Adipocyte (in vitro differentiated cells): ENCODE data around the gene MINDY4.

ENCODE experiments used
- DNase-seq: peaks from one replicate; pipeline ENCODE4 v3.0.0-alpha.2; 2015; ENCODE audit warnings: low read depth
- H3K27me3 ChIP-seq: replicated peaks from 2 replicates; pipeline ENCODE4 v1.7.0; 2013; ENCODE audit warnings: mild to moderate bottlenecking, low read length, moderate library complexity; ENCODE audit not compliant: control insufficient read depth, insufficient read depth
- H3K36me3 ChIP-seq: 2 replicates; pipeline ENCODE4 v1.7.0; 2013; ENCODE audit warnings: low read length, mild to moderate bottlenecking, moderate library complexity; ENCODE audit not compliant: control insufficient read depth, insufficient read depth, severe bottlenecking
- H3K4me1 ChIP-seq: 2 replicates; pipeline ENCODE4 v1.7.0; 2013; ENCODE audit warnings: mild to moderate bottlenecking, low read length, moderate library complexity; ENCODE audit not compliant: control insufficient read depth, insufficient read depth
- H3K4me3 ChIP-seq: 2 replicates; pipeline ENCODE4 v1.7.0; 2013; ENCODE audit warnings: mild to moderate bottlenecking, low read length, moderate library complexity
- H3K9ac ChIP-seq: 2 replicates; pipeline ENCODE4 v1.7.0; 2013; ENCODE audit warnings: mild to moderate bottlenecking, low read length, moderate library complexity
- H3K9me3 ChIP-seq: 2 replicates; pipeline ENCODE4 v1.7.0; 2013; ENCODE audit warnings: mild to moderate bottlenecking, low read length, moderate library complexity; ENCODE audit not compliant: control insufficient read depth

MINDY4 gene

DNA sequence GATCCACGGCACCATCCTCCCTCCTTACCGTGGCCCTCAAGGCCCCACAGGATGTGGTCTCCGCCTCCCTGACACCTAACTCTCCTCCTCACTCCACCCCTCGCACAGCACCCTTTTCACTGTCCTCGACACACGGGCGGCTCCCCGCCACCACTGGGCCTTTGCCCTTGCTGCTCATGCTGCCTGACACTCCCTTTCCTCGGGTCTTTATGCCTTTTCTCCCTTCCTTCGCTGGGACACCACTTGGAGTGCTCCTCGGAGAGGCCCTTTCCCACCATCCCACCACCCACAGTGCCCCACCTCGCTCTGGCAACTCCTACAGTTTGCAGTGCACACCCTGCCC lies 27.2 kb upstream of the MINDY4 start:
- Histone ChIP-seq H3K27me3 (peaks cover 9% of the 10 kb centered on the region), H3K4me1 (peaks cover 8% of the 10 kb centered on the region), H3K4me3 (no peak overlapping the region), H3K9me3 (no peaks in the 10 kb centered on the region), H3K9ac (no peak overlapping the region), H3K36me3 (no peaks in the 10 kb centered on the region)
- no peak for DNase-seq

DNA sequence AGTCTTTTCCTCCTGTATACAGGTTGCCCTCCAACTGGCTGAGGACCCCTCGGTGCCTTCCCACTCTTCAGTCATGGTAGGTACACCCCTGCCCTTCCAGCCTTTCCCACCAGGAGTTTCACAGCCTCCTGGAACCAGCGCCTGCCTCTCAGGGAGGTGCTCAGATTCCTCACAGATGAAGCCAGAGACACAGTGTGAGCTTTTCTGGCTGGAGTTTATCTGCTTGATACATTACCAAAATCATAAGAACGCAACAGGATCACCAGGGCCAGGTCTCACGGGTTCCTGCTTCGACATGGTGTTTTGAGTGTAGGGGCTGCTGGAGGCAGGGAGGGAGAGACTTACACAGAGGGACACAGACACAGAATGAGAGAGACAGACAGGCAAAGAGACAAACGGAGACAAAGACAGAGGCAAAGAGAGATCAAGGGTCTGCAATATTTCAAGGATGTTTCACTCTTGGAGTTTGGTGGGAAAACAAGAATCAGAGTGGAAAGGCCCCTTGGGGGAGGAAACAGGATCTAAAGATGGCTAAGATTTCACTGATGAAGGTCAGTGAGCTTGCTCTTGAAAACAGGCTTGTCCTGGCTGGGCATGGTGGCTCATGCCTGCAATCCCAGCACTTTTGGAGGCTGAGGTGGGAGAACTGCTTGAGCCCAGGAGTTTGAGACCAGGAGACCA lies 25.8 kb upstream of the MINDY4 start:
- peak overlapping the region; percentile 19 for H3K9ac ChIP-seq
- peaks cover 9% of the 10 kb centered on the region for H3K27me3 ChIP-seq
- no peak overlapping the region for H3K4me3 ChIP-seq
- H3K9me3 ChIP-seq, result no peaks in the 10 kb centered on the region
- no peak for DNase-seq
- no peaks in the 10 kb centered on the region for H3K36me3 ChIP-seq
- H3K4me1 ChIP-seq, result peaks cover 12% of the 10 kb centered on the region

DNA sequence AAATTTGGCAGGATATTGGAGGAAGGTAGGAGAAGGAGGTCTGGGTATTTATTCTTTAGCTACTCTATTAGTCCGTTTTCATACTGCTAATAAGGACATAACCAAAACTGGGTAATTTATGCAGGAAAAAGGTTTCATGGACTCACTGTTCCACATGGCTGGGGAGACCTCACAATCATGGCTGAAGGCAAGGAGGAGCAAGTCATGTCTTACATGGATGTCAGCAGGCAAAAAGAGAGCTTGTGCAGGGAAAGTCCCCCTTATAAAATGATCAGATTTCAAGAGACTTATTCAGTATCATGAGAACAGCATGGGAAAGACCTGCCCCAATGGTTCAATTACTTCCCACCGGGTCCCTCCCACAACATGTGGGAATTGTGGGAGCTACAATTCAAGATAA lies 21.2 kb upstream of the MINDY4 start:
- DNase-seq, result no peak
- no peaks in the 10 kb centered on the region for H3K27me3 ChIP-seq
- no peak overlapping the region for H3K4me3 ChIP-seq
- H3K36me3 ChIP-seq, result no peaks in the 10 kb centered on the region
- H3K9me3 ChIP-seq, result no peaks in the 10 kb centered on the region
- peaks cover 46% of the 10 kb centered on the region for H3K4me1 ChIP-seq
- peak overlapping the region; percentile 5 for H3K9ac ChIP-seq

DNA sequence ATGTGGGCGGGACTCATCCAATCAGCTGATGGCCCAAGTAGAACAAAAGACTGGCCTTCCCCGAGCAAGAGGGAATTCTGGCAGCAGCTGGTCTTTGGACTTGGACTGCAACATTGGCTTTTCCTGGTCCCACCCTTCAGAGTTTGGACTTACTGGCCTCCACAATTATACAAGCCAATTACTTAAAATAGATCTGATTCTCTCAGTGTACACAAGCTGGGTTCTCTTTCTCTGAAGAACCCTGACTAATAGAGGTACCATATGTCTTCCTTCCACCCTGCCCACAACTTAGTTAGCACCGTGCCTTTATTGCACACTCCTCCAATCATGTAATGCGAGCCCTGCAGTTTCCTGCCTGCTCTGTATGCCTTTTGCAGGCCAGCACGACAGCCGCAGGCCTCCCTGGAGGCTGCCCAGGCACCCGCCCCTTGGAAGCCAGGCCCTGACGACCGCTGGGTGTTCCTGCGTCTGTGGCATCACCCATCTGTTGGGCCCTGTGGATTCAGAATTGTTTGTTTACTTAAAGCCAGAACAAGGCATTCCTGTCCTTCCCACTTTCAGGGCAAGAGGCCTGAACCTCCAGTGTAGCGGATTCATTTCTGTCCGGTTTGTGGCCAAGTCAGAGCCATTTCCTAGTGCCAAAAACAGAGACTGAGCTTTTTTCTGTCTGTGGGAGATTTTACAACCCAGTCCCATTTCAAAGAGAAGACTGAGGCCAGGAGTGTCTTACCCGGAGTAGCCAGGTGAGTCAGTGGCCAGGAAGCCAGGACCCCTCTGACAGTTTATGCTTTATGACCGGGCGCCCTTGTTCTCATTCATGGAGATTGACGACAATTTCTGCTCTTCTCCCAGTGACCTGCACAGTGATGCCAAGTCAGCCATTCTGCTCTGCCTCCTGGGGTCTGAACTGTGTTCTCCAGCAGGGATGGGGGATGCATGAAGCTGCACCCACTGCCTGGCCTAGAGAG lies 20.2 kb upstream of the MINDY4 start:
- Histone ChIP-seq H3K4me3 (peak overlapping the region; percentile 70), H3K27me3 (no peaks in the 10 kb centered on the region), H3K9me3 (no peaks in the 10 kb centered on the region), H3K36me3 (no peaks in the 10 kb centered on the region), H3K4me1 (peaks cover 44% of the 10 kb centered on the region), H3K9ac (peak overlapping the region; percentile 78)
- DNase-seq, result peak; percentile 94

DNA sequence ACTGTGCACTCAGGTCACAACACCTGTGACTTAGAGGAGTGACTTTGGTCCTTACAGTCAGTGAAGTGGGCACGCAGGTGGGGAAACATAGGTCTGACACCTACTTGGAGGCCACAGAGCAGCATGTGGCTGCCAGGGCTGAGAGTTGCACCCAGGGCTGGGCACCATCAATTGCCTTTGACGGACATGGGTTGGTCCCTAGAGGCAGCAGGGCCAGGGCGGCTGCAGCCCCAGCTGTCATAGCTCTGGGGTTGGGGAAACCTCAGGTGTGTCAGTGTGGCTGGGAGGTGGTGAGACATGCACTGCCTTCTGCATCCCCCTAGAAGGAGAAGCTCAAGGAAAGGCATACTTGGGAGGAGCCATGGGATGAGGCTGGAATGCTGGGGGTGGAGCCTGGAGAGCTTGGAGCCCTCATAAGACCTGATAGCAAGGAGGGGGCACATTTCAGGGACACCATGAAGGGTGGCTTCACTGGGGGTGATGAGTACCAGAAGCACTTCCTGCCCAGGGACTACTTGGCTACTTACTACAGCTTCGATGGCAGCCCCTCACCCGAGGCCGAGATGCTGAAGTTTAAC lies 19.4 kb upstream of the MINDY4 start, which contains the start of gene INMT:
Gene INMT (plus strand): TSS at position 440 of the 578 bp plus-strand sequence. CDS start 16 bp downstream, at position 456.
- peak; percentile 23 for DNase-seq
- Histone ChIP-seq H3K36me3 (no peaks in the 10 kb centered on the region), H3K4me1 (peaks cover 47% of the 10 kb centered on the region), H3K9me3 (no peaks in the 10 kb centered on the region), H3K4me3 (peak within 1 kb of the TSS; percentile 70), H3K9ac (peak within 1 kb of the TSS; percentile 78), H3K27me3 (no peaks in the 10 kb centered on the region)

DNA sequence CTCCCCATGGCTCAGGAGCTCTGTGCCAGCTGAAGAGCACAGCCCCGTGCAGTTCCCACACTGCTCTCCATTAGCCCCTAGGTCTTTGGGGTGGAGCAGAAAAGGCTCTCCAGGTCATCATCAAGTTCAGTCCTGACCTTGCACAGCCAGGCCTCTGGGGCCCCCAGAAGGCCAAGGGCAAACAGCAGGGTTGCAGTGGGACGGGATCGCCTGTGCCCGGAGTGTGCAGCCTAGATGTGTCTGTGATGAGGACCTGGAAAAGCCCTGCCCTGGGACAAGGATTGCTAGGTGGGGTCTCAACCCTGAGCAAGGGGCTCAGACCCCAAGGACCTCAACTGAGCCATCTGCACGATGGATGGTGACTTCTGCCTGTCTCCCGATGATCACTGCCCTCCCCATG lies 18.7 kb upstream of the MINDY4 start:
- H3K9me3 ChIP-seq, result no peaks in the 10 kb centered on the region
- H3K4me3 ChIP-seq, result peak overlapping the region; percentile 70
- no peaks in the 10 kb centered on the region for H3K36me3 ChIP-seq
- H3K9ac ChIP-seq, result peak overlapping the region; percentile 78
- H3K4me1 ChIP-seq, result peaks cover 49% of the 10 kb centered on the region
- no peak for DNase-seq
- no peaks in the 10 kb centered on the region for H3K27me3 ChIP-seq

DNA sequence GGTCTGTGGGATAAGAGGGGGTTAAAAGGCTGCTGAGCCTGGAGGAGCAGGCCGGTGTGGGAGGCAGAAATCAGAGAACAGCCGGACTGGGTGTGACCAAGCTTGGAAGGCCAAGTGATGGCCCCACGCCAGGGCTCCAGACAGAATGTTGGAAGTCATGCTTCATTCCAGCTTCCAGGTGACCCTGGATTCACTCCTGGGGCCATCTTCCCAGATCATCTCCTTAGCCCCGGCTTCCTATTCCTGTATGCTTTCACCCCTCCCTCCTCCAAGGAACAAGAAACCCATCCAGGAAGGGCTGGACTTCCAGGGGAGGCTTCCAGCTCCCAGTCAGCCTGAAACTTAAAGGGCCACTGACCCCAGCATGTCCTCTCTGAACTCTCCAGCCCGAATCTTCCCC lies 18.2 kb upstream of the MINDY4 start:
- Histone ChIP-seq H3K4me3 (peak overlapping the region; percentile 70), H3K9me3 (no peaks in the 10 kb centered on the region), H3K4me1 (peaks cover 49% of the 10 kb centered on the region), H3K36me3 (no peaks in the 10 kb centered on the region), H3K9ac (peak overlapping the region; percentile 78), H3K27me3 (no peaks in the 10 kb centered on the region)
- peak; percentile 61 for DNase-seq

DNA sequence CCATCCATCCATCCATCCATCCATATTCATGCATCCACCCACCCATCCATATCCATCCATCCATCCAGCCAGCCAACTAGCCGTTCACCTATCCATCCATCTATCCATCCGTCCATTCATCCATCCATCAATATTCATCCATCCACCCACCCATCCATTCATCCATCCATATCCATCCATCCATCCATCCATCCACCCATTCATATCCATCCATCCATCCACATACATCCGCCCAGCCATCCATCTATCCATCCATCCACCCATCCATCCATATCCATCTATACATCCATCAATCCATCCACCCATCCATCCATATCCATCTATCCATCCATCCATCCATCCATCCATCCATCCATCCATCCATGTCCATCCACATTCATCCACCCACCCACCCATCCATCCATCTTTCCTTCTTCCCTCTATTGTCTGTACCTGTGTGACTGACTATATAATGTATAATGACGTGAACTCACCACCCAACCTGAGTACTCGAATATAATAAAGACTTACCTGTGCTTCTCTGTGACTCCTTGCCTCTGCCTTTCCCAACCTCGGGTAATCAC lies 16.8 kb upstream of the MINDY4 start:
- H3K9ac ChIP-seq, result no peak overlapping the region
- peak overlapping the region; percentile 70 for H3K4me3 ChIP-seq
- no peak for DNase-seq
- H3K27me3 ChIP-seq, result no peaks in the 10 kb centered on the region
- no peaks in the 10 kb centered on the region for H3K9me3 ChIP-seq
- no peaks in the 10 kb centered on the region for H3K36me3 ChIP-seq
- H3K4me1 ChIP-seq, result peaks cover 49% of the 10 kb centered on the region

DNA sequence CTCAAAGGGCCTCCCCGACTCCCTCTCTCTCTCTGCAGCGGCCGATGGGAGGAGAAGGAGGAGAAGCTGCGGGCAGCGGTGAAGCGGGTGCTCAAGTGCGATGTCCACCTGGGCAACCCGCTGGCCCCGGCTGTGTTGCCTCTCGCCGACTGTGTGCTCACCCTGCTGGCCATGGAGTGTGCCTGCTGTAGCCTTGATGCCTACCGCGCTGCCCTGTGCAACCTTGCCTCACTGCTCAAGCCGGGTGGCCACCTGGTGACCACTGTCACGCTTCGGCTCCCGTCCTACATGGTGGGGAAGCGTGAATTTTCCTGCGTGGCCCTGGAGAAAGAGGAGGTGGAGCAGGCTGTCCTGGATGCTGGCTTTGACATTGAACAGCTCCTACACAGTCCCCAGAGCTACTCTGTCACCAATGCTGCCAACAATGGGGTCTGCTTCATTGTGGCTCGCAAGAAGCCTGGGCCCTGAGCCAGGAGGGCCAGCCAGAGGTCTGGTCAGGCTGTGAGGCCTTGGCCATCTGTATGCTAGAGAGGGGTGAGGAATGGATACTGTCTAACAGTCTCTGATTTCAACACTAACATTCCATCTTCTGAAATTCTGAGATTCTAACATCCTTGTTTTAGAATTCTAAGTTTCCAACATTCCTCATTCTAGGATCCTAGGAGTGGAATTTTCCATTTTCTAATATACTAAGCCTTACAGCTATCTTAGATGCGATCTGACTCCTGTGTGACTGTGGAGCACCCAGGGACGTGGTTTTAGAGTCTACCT lies 15.6 kb upstream of the MINDY4 start:
- H3K9me3 ChIP-seq, result no peaks in the 10 kb centered on the region
- H3K27me3 ChIP-seq, result no peaks in the 10 kb centered on the region
- H3K9ac ChIP-seq, result peak overlapping the region; percentile 50
- DNase-seq, result peak; percentile 69
- peaks cover 44% of the 10 kb centered on the region for H3K4me1 ChIP-seq
- no peaks in the 10 kb centered on the region for H3K36me3 ChIP-seq
- peak overlapping the region; percentile 47 for H3K4me3 ChIP-seq

DNA sequence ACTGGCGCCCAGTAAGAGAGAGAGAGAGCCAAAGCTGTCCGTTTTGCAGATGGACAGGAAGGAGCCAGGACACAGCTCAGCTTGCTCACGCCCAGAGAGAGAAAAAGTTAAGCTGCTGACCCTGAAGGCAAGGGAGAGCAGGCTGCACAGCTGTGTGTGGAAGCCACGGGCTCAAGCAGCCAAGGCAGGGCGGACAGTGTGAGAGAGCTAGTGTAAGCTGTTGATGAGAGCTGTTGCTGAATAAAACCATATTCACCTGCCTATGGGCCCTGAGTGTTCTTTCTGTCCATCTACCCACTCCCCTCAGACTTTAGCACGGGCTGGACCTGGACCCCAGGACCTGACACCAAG lies 13.9 kb upstream of the MINDY4 start:
- H3K36me3 ChIP-seq, result no peaks in the 10 kb centered on the region
- H3K9me3 ChIP-seq, result no peaks in the 10 kb centered on the region
- peaks cover 37% of the 10 kb centered on the region for H3K4me1 ChIP-seq
- no peak overlapping the region for H3K9ac ChIP-seq
- no peak overlapping the region for H3K4me3 ChIP-seq
- no peaks in the 10 kb centered on the region for H3K27me3 ChIP-seq
- no peak for DNase-seq
